GM23338 (cell line): ENCODE results near the gene MARCHF2.
"Not testable (repeated sequence)": the region's sequence is repeated elsewhere in the genome, so short reads cannot be mapped to it uniquely, and the experiment has no call there.

Experiments used
- CREB1 ChIP-seq: fragments of 250-450 bp; sonication (Bioruptor Pico); IDR thresholded peaks from 2 replicates; pipeline ENCODE4 v1.5.0; 2020; ENCODE audit warnings: low read depth, mild to moderate bottlenecking, moderate library complexity
- CTCF ChIP-seq, 2 experiments: fragments of 200-600 bp in 1 of 2; sonication (generic) in 1 of 2; conservative IDR thresholded peaks; 2 replicates each; pipeline versions ENCODE4 v1.5.1 to v1.6.1; 2016 to 2017; ENCODE audit warnings: antibody characterized with exemption in 2 of 2, low read depth in 2 of 2, mild to moderate bottlenecking in 2 of 2, moderate library complexity in 1 of 2
- EZH2 ChIP-seq: fragments of 200-600 bp; sonication (generic); IDR thresholded peaks from one replicate; pipeline ENCODE4 v1.8.0; 2017; ENCODE audit warnings: antibody characterized with exemption, mild to moderate bottlenecking, low read depth; ENCODE audit not compliant: unreplicated experiment
- EZH2phosphoT487 ChIP-seq: fragments of 200-600 bp; sonication (generic); IDR thresholded peaks from one replicate; pipeline ENCODE4 v1.8.1; 2018; ENCODE audit warnings: antibody characterized with exemption; ENCODE audit not compliant: unreplicated experiment
- JUNB ChIP-seq: IDR thresholded peaks from one replicate; pipeline ENCODE4 v1.6.1; 2016; ENCODE audit warnings: antibody characterized with exemption; ENCODE audit not compliant: unreplicated experiment
- NANOG ChIP-seq: IDR thresholded peaks from 2 replicates; pipeline ENCODE4 v1.6.1; 2016; ENCODE audit warnings: antibody characterized with exemption, borderline replicate concordance
- POLR2AphosphoS5 ChIP-seq: IDR thresholded peaks from 2 replicates; pipeline ENCODE4 v1.6.1; 2016; ENCODE audit warnings: antibody characterized with exemption, low read depth
- REST ChIP-seq: IDR thresholded peaks from one replicate; pipeline ENCODE4 v1.6.1; 2018; ENCODE audit warnings: antibody characterized with exemption; ENCODE audit not compliant: unreplicated experiment
- STAT1 ChIP-seq: IDR thresholded peaks from one replicate; pipeline ENCODE4 v1.6.1; 2016; ENCODE audit warnings: antibody characterized with exemption; ENCODE audit not compliant: unreplicated experiment
- ZNF114 ChIP-seq: fragments of 250-450 bp; sonication (Bioruptor Pico); IDR thresholded peaks from 2 replicates; pipeline ENCODE4 v1.5.0; 2020; ENCODE audit warnings: mild to moderate bottlenecking, moderate library complexity
- ZNF462 ChIP-seq: fragments of 250-450 bp; sonication (Bioruptor Pico); IDR thresholded peaks from 2 replicates; pipeline ENCODE4 v1.5.0; 2020; ENCODE audit warnings: mild to moderate bottlenecking, moderate library complexity

- TF ChIP-seq CTCF (conservative IDR thresholded peaks at IDR 0.05; ENCODE audit: low read depth in 2 of 2); EZH2; ZNF462 (CRISPR knock-in tag); STAT1; CREB1; REST; POLR2AphosphoS5; JUNB; NANOG; ZNF114 (CRISPR knock-in tag); EZH2phosphoT487: not testable (repeated sequence)
Measured at GRCh38 chr19:8384569-8384968, 28.5 kb upstream of the MARCHF2 start.
